Left ventricle myocardium inferior (tissue), 1 donor: ENCODE results near the gene SLC7A11. TPM values are rescaled to one million over a fixed set of nuclear protein-coding genes. Genes with fewer than 3 reads are reported as not detected.
A peak's percentile ranks its signal among the peaks of the same experiment; 100 is the strongest.

Source experiments
- DNase-seq: peaks from one replicate; pipeline ENCODE4 v3.0.0-alpha.2; 2020
- H3K27ac ChIP-seq: fragments of 200-600 bp; replicated peaks from 2 replicates; pipeline ENCODE4 v1.8.0; 2021
- H3K27me3 ChIP-seq: fragments of 200-600 bp; 2 replicates; pipeline ENCODE4 v1.8.0; 2021; ENCODE audit warnings: low read depth
- H3K36me3 ChIP-seq: fragments of 200-600 bp; 2 replicates; pipeline ENCODE4 v1.8.0; 2021
- H3K4me1 ChIP-seq: fragments of 200-600 bp; 2 replicates; pipeline ENCODE4 v1.8.0; 2021
- H3K4me3 ChIP-seq: fragments of 200-600 bp; 2 replicates; pipeline ENCODE4 v1.8.0; 2021; ENCODE audit warnings: mild to moderate bottlenecking, moderate library complexity
- H3K9me3 ChIP-seq: fragments of 200-600 bp; replicated peaks from 2 replicates; pipeline ENCODE4 v1.8.0; 2021
- CTCF ChIP-seq: fragments of 200-600 bp; IDR thresholded peaks from 2 replicates; pipeline ENCODE4 v1.8.0; 2021; ENCODE audit warnings: antibody characterized with exemption, mild to moderate bottlenecking, borderline replicate concordance
- intact Hi-C: fragments of 100-400 bp; cut with micrococcal nuclease; formaldehyde crosslinking; loops from one replicate; pipeline ENCODE4 v1.11.0; 2022
- total RNA-seq: library from RNA; stranded (reverse); fragmentation: NEBNext Ultra II Directional; extraction: Animal tissue kit (Norgen Biotek cat#: 25700); gene quantifications from one replicate; pipeline ENCODE4 v1.2.1, GENCODE V29; 2021
- donor health status: DM: no; HTN: yes; CAD: no; lungs with severe emphysema.

SLC7A11 gene
- total RNA-seq, 1 donor from 2014 or later = 0.19 TPM

GRCh38 chr4:138209094-138209493 lies 33.1 kb downstream of the SLC7A11 start:
- H3K4me1 ChIP-seq = no peaks in the 10 kb centered on the region
- intact Hi-C loops = no loop called here
- no peak for TF ChIP-seq CTCF
- no peak overlapping the region for H3K27ac ChIP-seq
- H3K36me3 ChIP-seq = no peaks in the 10 kb centered on the region
- peaks cover 4% of the 10 kb centered on the region for H3K9me3 ChIP-seq
- H3K4me3 ChIP-seq = no peak overlapping the region
- no peaks in the 10 kb centered on the region for H3K27me3 ChIP-seq
- no peak for DNase-seq

GRCh38 chr4:138205531-138206233 lies 36.5 kb downstream of the SLC7A11 start:
- Histone ChIP-seq H3K27me3 (no peaks in the 10 kb centered on the region), H3K4me1 (no peaks in the 10 kb centered on the region), H3K36me3 (no peaks in the 10 kb centered on the region), H3K27ac (no peak overlapping the region), H3K9me3 (peaks cover 4% of the 10 kb centered on the region), H3K4me3 (no peak overlapping the region)
- no peak for DNase-seq
- intact Hi-C loops = no loop called here
- TF ChIP-seq CTCF = no peak

GRCh38 chr4:138204507-138204906 lies 37.6 kb downstream of the SLC7A11 start:
- DNase-seq = no peak
- intact Hi-C loops = no loop called here
- H3K4me3 ChIP-seq = no peak overlapping the region
- no peaks in the 10 kb centered on the region for H3K9me3 ChIP-seq
- no peak for TF ChIP-seq CTCF
- no peak overlapping the region for H3K27ac ChIP-seq
- H3K27me3 ChIP-seq = no peaks in the 10 kb centered on the region
- peaks cover 5% of the 10 kb centered on the region for H3K4me1 ChIP-seq
- H3K36me3 ChIP-seq = no peaks in the 10 kb centered on the region

- Histone ChIP-seq H3K9me3 (no peaks in the 10 kb centered on the region), H3K4me3 (no peak overlapping the region), H3K27me3 (no peaks in the 10 kb centered on the region), H3K27ac (no peak overlapping the region), H3K36me3 (no peaks in the 10 kb centered on the region), H3K4me1 (peaks cover 8% of the 10 kb centered on the region)
- no peak for TF ChIP-seq CTCF
- intact Hi-C loops = no loop called here
- DNase-seq = no peak
These were observed 39.5 kb downstream of the SLC7A11 start for GRCh38 chr4:138202686-138203085.

- H3K27me3 ChIP-seq = no peaks in the 10 kb centered on the region
- no peaks in the 10 kb centered on the region for H3K9me3 ChIP-seq
- peaks cover 19% of the 10 kb centered on the region for H3K4me1 ChIP-seq
- no peak for TF ChIP-seq CTCF
- peak overlapping the region; percentile 17 for H3K27ac ChIP-seq
- intact Hi-C loops = no loop called here
- no peaks in the 10 kb centered on the region for H3K36me3 ChIP-seq
- no peak for DNase-seq
- H3K4me3 ChIP-seq = no peak overlapping the region
These were observed 41.9 kb downstream of the SLC7A11 start for GRCh38 chr4:138200236-138200590.
